GM12801 (cell line): ENCODE data around the gene TUBAL3.

Source experiments
- TF ChIP-seq, protein P1 (sequence below): IDR thresholded peaks from one replicate; pipeline ENCODE4 v1.5.1; 2011; ENCODE audit warnings: control low read depth; ENCODE audit not compliant: insufficient read length; ENCODE audit errors: extremely low read depth

The TUBAL3 gene

DNA sequence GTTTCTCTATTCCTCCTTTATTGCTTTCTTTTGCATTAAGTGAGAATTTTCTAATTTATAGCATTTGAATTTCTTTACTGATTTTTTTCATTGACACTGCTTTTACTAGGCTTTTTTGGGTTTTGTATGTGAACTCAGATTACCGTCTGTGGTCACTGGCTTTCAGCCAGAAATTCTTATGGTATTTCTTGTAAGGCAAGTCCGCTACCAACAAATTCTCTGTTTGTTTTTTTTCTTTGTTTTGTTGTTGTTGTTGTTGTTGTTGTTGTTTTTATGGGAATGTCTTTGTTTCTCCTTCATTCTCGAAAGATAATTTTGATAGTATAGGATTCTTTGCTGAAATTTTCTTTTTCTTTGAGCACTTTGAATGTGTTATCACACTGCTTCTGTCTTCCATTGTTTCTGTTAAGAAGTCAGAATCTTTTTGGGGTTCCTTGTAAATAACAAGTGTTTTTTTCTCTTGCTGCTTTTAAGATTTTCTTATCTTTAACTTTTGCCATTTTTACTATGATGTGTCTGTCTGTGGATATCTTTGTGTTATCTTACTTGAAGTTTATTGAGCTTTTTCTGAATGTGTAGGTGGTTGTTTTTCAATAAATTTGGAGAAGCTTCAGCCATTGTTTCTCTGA, 15.0 kb upstream of the TUBAL3 start:
- TF ChIP-seq, protein P1, sequence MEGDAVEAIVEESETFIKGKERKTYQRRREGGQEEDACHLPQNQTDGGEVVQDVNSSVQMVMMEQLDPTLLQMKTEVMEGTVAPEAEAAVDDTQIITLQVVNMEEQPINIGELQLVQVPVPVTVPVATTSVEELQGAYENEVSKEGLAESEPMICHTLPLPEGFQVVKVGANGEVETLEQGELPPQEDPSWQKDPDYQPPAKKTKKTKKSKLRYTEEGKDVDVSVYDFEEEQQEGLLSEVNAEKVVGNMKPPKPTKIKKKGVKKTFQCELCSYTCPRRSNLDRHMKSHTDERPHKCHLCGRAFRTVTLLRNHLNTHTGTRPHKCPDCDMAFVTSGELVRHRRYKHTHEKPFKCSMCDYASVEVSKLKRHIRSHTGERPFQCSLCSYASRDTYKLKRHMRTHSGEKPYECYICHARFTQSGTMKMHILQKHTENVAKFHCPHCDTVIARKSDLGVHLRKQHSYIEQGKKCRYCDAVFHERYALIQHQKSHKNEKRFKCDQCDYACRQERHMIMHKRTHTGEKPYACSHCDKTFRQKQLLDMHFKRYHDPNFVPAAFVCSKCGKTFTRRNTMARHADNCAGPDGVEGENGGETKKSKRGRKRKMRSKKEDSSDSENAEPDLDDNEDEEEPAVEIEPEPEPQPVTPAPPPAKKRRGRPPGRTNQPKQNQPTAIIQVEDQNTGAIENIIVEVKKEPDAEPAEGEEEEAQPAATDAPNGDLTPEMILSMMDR, result no peak

DNA sequence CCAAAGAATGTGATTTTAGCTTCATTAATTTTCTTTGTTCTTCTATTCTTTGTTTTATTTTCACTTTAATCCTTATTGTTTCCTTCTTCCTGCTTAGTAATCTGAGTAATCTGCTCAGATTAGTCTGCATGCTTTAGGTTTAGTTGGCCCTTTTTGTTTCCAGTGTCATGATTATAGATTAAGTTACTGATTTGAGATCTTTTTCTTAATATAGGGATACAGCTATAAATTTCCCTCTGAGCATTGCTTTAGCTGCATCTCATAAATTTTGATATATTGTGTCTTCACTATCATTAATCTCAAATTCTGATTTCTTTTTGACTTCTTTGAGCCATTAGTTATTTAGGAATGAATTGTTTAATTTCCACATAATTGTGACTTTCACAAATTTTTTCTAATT, 14.0 kb upstream of the TUBAL3 start:
- TF ChIP-seq, protein P1, result no peak

DNA sequence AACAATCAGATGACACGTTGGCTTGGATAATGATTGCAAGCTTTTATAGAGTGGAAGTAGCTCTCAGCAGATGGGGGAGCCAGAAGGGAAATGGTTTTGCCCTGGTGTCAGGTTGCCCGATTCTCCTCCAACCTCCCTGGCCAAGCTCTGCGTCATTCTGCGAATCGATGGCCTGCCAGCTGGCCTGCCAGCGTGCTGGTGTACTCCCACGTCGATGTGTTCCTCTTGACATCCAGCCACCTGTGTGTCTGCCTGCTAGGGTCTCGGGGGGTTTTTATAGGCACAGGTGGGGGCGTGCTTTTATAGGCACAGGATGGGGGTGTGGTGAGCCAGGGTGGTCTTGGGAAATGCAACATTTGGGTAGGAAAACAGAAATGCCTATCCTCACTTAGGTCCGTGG, 12.4 kb upstream of the TUBAL3 start:
- TF ChIP-seq, protein P1, result no peak

DNA sequence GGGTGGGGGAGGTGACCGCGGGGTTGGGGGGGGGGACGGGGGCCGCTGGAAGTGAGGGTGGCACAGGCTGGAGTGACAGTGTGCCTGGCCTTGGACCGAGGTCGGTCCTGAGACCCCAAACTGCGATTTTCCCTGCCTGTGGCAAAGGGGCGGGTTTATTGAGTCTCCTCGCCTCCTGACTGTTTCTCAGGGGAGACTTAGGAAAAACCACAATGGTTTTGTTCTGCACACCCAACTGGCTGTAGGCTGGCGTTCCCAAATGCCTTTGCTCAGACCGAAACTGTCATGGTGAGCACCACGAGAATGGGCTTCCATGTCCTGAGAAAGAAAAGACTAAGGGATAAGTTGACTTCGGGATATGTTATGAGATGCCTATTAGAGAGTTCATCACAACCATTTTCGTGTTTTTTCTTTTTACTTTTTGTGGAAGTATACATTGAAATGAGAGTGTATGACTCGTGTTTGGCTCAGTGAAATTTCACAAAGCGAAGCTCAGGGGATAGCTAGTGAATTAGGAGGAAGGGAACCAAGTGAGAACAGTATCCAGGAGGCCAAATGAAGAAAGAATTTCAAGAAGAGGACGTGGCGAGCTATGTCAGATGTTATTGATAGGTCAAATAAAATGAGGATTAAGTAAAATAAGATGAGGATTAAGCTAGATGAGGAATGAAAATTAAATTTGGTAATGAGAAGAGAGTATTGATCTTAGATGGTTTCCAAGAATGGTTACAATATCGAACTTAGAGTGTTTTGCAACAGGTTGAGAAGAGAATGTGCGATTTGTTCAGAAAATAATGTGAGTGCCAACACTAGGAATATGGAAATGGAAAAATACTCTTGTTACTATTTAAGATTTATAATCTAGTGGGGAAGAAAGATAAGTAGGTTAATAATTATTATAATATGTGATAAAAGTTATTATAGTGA, 8.6 kb upstream of the TUBAL3 start:
- TF ChIP-seq, protein P1, result no peak

DNA sequence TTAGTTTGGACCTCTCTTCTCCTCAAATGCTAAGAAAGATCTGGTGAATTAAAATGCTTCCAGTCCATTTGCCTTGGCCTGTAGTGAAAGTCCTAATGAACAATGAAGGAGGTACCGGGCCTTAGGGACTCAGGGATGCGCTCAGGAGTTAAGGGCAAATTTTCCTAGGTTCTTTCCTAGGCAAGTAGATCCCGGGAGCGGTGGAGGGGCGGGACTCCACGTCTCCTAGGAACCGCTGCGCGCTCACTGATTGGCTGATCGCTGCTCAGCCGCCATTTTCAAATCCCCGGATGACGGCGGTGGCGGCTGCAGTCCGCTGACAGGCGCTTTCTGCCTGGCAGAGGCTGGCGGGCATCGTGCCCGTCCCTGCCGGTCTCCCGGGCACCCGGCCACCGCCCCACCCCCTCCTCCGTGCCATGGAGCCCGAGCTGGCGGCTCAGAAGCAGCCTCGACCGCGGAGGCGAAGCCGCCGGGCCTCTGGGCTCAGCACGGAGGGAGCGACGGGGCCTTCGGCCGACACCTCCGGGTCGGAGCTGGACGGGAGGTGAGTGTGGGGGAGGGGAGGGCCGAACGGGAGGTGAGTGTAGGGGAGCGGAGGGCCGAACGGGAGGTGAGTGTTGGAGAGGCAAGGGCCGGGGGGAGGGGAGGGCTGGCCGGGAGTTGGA, 7.8 kb upstream of the TUBAL3 start, which contains the start of gene NET1:
TSS of gene NET1 (plus strand) at position 281 of the 665 bp plus-strand sequence. CDS start at position 417, 136 bp downstream.
- TF ChIP-seq, protein P1, result no peak

DNA sequence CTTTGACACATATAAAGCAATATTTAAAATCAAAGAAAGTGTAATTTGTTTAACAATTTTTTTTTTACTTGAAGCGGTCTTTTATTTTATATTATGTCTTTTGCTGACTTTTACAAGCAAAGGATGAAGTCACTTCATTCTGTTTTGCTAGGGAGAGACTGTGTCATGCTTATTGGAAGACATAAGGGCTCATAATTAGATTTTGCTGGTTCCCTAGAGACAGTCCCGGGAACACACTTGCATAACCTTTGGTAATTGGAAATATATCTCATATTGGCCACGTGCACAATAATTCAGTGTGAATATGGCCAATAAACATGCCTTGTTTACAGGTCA, 7.3 kb upstream of the TUBAL3 start:
- TF ChIP-seq, protein P1, result no peak

DNA sequence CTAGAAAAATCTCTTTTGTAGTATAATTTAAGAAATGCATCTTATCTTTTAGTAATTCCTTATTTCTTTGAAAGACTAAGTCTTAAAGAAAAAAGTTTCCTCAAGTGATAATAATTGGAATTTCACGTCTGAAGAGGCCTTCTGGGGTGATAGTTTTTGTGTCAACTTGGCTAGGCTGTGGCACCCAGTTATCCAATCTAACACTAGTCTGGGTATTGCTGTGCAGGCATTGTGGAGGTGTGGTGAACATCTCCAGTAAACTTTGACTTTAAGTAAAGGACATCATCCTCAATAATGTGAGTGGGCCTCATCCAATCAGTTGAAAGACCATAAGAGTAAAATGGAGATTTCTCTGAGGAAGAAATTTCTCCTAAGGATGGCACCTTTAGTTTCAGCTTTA, 2.3 kb upstream of the TUBAL3 start:
- TF ChIP-seq, protein P1, result no peak
